Hepatocyte (in vitro differentiated cells): ENCODE measurements around the gene SBF2.

ENCODE experiments used
- EZH2 ChIP-seq: fragments of 200-600 bp; sonication (generic); IDR thresholded peaks from 2 replicates; pipeline ENCODE4 v1.6.1; 2016; ENCODE audit warnings: antibody characterized with exemption, mild to moderate bottlenecking, borderline replicate concordance
- TF ChIP-seq, protein P1 (sequence below): fragments of 200-600 bp; sonication (generic); IDR thresholded peaks from 2 replicates; pipeline ENCODE4 v1.5.1; 2016; ENCODE audit warnings: antibody characterized with exemption, mild to moderate bottlenecking; ENCODE audit not compliant: poor library complexity

GRCh38 chr11:10315083-10315482, 21.1 kb upstream of the SBF2 start:
- TF ChIP-seq, protein P1, sequence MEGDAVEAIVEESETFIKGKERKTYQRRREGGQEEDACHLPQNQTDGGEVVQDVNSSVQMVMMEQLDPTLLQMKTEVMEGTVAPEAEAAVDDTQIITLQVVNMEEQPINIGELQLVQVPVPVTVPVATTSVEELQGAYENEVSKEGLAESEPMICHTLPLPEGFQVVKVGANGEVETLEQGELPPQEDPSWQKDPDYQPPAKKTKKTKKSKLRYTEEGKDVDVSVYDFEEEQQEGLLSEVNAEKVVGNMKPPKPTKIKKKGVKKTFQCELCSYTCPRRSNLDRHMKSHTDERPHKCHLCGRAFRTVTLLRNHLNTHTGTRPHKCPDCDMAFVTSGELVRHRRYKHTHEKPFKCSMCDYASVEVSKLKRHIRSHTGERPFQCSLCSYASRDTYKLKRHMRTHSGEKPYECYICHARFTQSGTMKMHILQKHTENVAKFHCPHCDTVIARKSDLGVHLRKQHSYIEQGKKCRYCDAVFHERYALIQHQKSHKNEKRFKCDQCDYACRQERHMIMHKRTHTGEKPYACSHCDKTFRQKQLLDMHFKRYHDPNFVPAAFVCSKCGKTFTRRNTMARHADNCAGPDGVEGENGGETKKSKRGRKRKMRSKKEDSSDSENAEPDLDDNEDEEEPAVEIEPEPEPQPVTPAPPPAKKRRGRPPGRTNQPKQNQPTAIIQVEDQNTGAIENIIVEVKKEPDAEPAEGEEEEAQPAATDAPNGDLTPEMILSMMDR, result no peak
- no peak for TF ChIP-seq EZH2
